Keratinocyte (primary cell): ENCODE measurements around the gene PPM1B. TPM values are rescaled to one million over a fixed set of nuclear protein-coding genes. Genes with fewer than 3 reads are reported as not detected.

Experiments
- DNase-seq: peaks from one replicate; pipeline ENCODE4 v3.0.0-alpha.2; 2011; ENCODE audit warnings: low read depth, missing footprints, low spot score
- FAIRE-seq: peaks from 2 replicates; lab custom pipeline; 2011; peaks lifted over from hg19 to GRCh38; lab: Jason Lieb, UNC
- H2AFZ ChIP-seq: 2 replicates; pipeline ENCODE4 v1.6.0; 2012; ENCODE audit warnings: low read length, control low read depth, inconsistent platforms; ENCODE audit not compliant: control insufficient read depth
- H3K27ac ChIP-seq: 2 replicates; pipeline ENCODE4 v1.5.1; 2011; ENCODE audit warnings: low read length; ENCODE audit not compliant: control insufficient read depth, insufficient read depth
- H3K27me3 ChIP-seq: 3 replicates; pipeline ENCODE4 v1.6.0; 2011; ENCODE audit warnings: low read length; ENCODE audit not compliant: control insufficient read depth, insufficient read depth; ENCODE audit errors: extremely low read depth
- H3K36me3 ChIP-seq, 2 experiments: 2 replicates in 1 of 2; 3 replicates in 1 of 2; pipeline ENCODE4 v1.5.1; 2011; ENCODE audit warnings: low read length in 2 of 2, mild to moderate bottlenecking in 1 of 2; ENCODE audit not compliant: control insufficient read depth in 2 of 2, insufficient read depth in 2 of 2; ENCODE audit errors: extremely low read depth in 1 of 2
- H3K4me1 ChIP-seq: 3 replicates; pipeline ENCODE4 v1.5.1; 2011; ENCODE audit warnings: low read length; ENCODE audit not compliant: control insufficient read depth, insufficient read depth; ENCODE audit errors: extremely low read depth
- H3K4me2 ChIP-seq: 3 replicates; pipeline ENCODE4 v1.6.0; 2011; ENCODE audit warnings: low read depth, low read length; ENCODE audit not compliant: control insufficient read depth, insufficient read depth; ENCODE audit errors: extremely low read depth
- H3K4me3 ChIP-seq, 3 experiments: fragments of 200-600 bp in 1 of 3; sonication (generic) in 1 of 3; 2 replicates in 2 of 3; 3 replicates in 1 of 3; pipeline ENCODE4 v1.5.1; 2011 to 2016; ENCODE audit warnings: low read length in 3 of 3, mild to moderate bottlenecking in 3 of 3, control low read depth in 2 of 3, inconsistent platforms in 1 of 3, low read depth in 1 of 3, mixed read lengths in 1 of 3, mixed run types in 1 of 3, moderate library complexity in 1 of 3; ENCODE audit not compliant: control insufficient read depth in 2 of 3, insufficient read depth in 2 of 3; ENCODE audit errors: extremely low read depth in 1 of 3
- H3K79me2 ChIP-seq: 2 replicates; pipeline ENCODE4 v1.6.0; 2012; ENCODE audit warnings: low read length; ENCODE audit not compliant: control insufficient read depth, insufficient read depth
- H3K9ac ChIP-seq: 3 replicates; pipeline ENCODE4 v1.6.0; 2011; ENCODE audit warnings: low read length; ENCODE audit not compliant: control insufficient read depth, insufficient read depth; ENCODE audit errors: extremely low read depth
- H3K9me1 ChIP-seq: 3 replicates; pipeline ENCODE4 v1.6.0; 2011; ENCODE audit warnings: low read length; ENCODE audit not compliant: control insufficient read depth, insufficient read depth; ENCODE audit errors: extremely low read depth
- H3K9me3 ChIP-seq: 2 replicates; pipeline ENCODE4 v1.5.1; 2012; ENCODE audit warnings: low read depth, low read length; ENCODE audit not compliant: control insufficient read depth
- H4K20me1 ChIP-seq: 3 replicates; pipeline ENCODE4 v1.6.0; 2011; ENCODE audit warnings: low read length; ENCODE audit not compliant: control insufficient read depth, insufficient read depth; ENCODE audit errors: extremely low read depth
- EZH2 ChIP-seq: IDR thresholded peaks from one replicate; pipeline ENCODE4 v1.6.1; 2012; ENCODE audit warnings: inconsistent platforms, mild to moderate bottlenecking, low read length, moderate library complexity
- dilution Hi-C: fragments of 300-500 bp; cut with MboI; formaldehyde crosslinking; loops from one replicate; pipeline ENCODE4 v1.7.0; 2020; ENCODE audit warnings: low sequenced_read_pairs; ENCODE audit not compliant: extremely low pct_ligation_motif_present
- polyA plus RNA-seq, 5 experiments: library from polyadenylated mRNA; depleted of rRNA in 3 of 5; stranded (reverse) in 3 of 5; stranded (forward) in 1 of 5; unstranded in 1 of 5; fragments of >200 nt; gene quantifications; 1 replicate in 1 of 5; 2 replicates in 3 of 5; 3 replicates in 1 of 5; pipeline versions ENCODE4 v1.2.1 to v1.2.3, GENCODE V29; 2011 to 2012; ENCODE audit warnings: missing spikeins in 2 of 5, low read depth in 1 of 5, low replicate concordance in 1 of 5
- TF ChIP-seq, protein P1 (sequence below), 3 experiments: IDR thresholded peaks in 1 of 3; conservative IDR thresholded peaks in 1 of 3; optimal IDR thresholded peaks in 1 of 3; 2 replicates in 2 of 3; 3 replicates in 1 of 3; pipeline versions ENCODE3 to v1.5.1; 2011; ENCODE audit warnings: low read length in 3 of 3, mild to moderate bottlenecking in 3 of 3, moderate library complexity in 2 of 3, control low read depth in 1 of 3, inconsistent platforms in 1 of 3; ENCODE audit not compliant: insufficient read depth in 2 of 3; ENCODE audit errors: extremely low read depth in 1 of 3

The PPM1B gene
- polyA plus RNA-seq, 1 donor (not counting 4 experiments of a cell fraction or from before 2014, with no cell fraction given): 34.5 TPM

DNA sequence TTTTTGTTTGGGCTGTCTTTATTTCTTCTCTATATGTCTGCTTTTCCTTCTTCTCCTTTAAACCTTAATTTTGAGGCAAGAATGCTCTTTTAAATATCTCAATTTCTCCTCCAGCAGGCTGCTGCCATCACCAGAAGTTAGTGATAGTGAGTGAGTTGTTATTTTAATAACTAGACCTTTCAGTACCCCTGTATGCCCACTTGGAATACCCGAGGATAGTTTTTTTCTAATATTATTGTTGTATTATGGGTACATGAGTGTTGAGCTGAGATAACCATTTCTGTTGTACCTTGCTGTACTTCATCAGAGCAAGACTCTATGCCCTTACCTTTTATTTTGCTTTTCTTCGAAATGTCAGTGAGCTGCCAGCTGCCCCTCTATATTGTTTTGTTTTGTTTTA is 50.1 kb downstream of the PPM1B start:
- Histone ChIP-seq H3K9ac (no peak overlapping the region), H3K9me1 (no peaks in the 10 kb centered on the region), H3K79me2 (no peaks in the 10 kb centered on the region), H3K36me3 (peaks cover 0 to 3% of the 10 kb centered on the region in 2 experiments), H3K27ac (no peak overlapping the region), H3K4me2 (no peak overlapping the region), H3K4me1 (no peaks in the 10 kb centered on the region), H3K4me3 (no peak overlapping the region), H3K27me3 (no peaks in the 10 kb centered on the region), H3K9me3 (no peaks in the 10 kb centered on the region), H4K20me1 (no peaks in the 10 kb centered on the region), H2AFZ (no peak overlapping the region)
- DNase-seq: no peak
- dilution Hi-C loops: no loop called here
- no peak for FAIRE-seq
- TF ChIP-seq, protein P1, sequence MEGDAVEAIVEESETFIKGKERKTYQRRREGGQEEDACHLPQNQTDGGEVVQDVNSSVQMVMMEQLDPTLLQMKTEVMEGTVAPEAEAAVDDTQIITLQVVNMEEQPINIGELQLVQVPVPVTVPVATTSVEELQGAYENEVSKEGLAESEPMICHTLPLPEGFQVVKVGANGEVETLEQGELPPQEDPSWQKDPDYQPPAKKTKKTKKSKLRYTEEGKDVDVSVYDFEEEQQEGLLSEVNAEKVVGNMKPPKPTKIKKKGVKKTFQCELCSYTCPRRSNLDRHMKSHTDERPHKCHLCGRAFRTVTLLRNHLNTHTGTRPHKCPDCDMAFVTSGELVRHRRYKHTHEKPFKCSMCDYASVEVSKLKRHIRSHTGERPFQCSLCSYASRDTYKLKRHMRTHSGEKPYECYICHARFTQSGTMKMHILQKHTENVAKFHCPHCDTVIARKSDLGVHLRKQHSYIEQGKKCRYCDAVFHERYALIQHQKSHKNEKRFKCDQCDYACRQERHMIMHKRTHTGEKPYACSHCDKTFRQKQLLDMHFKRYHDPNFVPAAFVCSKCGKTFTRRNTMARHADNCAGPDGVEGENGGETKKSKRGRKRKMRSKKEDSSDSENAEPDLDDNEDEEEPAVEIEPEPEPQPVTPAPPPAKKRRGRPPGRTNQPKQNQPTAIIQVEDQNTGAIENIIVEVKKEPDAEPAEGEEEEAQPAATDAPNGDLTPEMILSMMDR (optimal IDR thresholded peaks at IDR 0.05 in 1 of 3, IDR thresholded peaks at IDR 0.05 in 1 of 3, conservative IDR thresholded peaks at IDR 0.05 in 1 of 3; ENCODE audit: extremely low read depth in 1 of 3, insufficient read depth in 2 of 3, low read length in 3 of 3): no peak
- TF ChIP-seq EZH2: no peak

DNA sequence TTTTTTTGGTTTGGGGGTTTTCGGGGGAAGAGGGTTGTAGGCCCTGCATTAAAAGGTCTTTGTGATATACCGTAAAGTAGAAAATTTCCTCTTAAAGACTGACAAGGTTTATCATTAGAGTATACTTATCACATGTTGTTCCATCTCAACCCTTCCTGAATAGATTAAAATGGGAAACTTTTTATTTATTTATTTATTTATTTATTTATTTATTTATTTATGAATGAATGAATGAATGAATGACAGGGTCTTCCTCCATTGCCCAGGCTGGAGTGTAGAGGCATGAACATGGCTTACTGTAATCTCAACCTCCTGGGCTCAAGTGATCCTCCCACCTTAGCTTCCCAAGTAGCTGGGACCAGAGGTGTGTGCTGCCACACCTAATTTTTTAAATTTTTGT is 58.1 kb downstream of the PPM1B start:
- no peaks in the 10 kb centered on the region for H4K20me1 ChIP-seq
- no peak for DNase-seq
- H3K4me2 ChIP-seq: no peak overlapping the region
- no peaks in the 10 kb centered on the region for H3K79me2 ChIP-seq
- H3K36me3 ChIP-seq: peaks cover 0 to 3% of the 10 kb centered on the region in 2 experiments
- no peaks in the 10 kb centered on the region for H3K9me3 ChIP-seq
- H3K4me3 ChIP-seq: no peak overlapping the region
- H3K27me3 ChIP-seq: no peaks in the 10 kb centered on the region
- H3K27ac ChIP-seq: no peak overlapping the region
- H3K4me1 ChIP-seq: no peaks in the 10 kb centered on the region
- dilution Hi-C loops: no loop called here
- H3K9ac ChIP-seq: no peak overlapping the region
- TF ChIP-seq, protein P1 (optimal IDR thresholded peaks at IDR 0.05 in 1 of 3, IDR thresholded peaks at IDR 0.05 in 1 of 3, conservative IDR thresholded peaks at IDR 0.05 in 1 of 3; ENCODE audit: extremely low read depth in 1 of 3, insufficient read depth in 2 of 3, low read length in 3 of 3): no peak
- TF ChIP-seq EZH2: no peak
- no peaks in the 10 kb centered on the region for H3K9me1 ChIP-seq
- FAIRE-seq: no peak
- no peak overlapping the region for H2AFZ ChIP-seq
